Activated CD4-positive, alpha-beta T cell treated with anti-CD3 and anti-CD28 coated beads, Interleukin-2, amount 10 ng/mL, durations not matched to agents 7 days and 5 days (primary cell): ENCODE results near the gene EHMT1. TPM values are rescaled to one million over a fixed set of nuclear protein-coding genes. Genes with fewer than 3 reads are reported as not detected.
"Not testable (repeated sequence)": the region's sequence is repeated elsewhere in the genome, so short reads cannot be mapped to it uniquely, and the experiment has no call there.

Experiments used
- CTCF ChIA-PET: fragments of 350-600 bp; sonication (Branson Sonifier 250); formaldehyde crosslinking; loops from one replicate; lab custom pipeline; 2021; ENCODE audit warnings: antibody characterized with exemption; lab: Charles Lee
- POLR2A ChIA-PET: fragments of 350-600 bp; sonication (Branson Sonifier 250); formaldehyde crosslinking; loops from one replicate; lab custom pipeline; 2021; ENCODE audit warnings: antibody characterized with exemption; lab: Charles Lee
- DNase-seq: peaks from one replicate; pipeline ENCODE4 v3.0.0-alpha.2; 2020
- H3K27ac Mint-ChIP-seq: one replicate; pipeline ENCODE4 v1.8.0; 2021; ENCODE audit warnings: mild to moderate bottlenecking, moderate library complexity, mixed read lengths
- H3K27me3 Mint-ChIP-seq: one replicate; pipeline ENCODE4 v1.8.0; 2021; ENCODE audit warnings: mixed read lengths
- H3K36me3 Mint-ChIP-seq: one replicate; pipeline ENCODE4 v1.8.0; 2021; ENCODE audit warnings: low read depth, mixed read lengths
- H3K4me1 Mint-ChIP-seq: one replicate; pipeline ENCODE4 v1.8.0; 2021; ENCODE audit warnings: mixed read lengths
- H3K4me3 Mint-ChIP-seq: one replicate; pipeline ENCODE4 v1.8.0; 2021; ENCODE audit warnings: mild to moderate bottlenecking, moderate library complexity, mixed read lengths
- H3K9me3 Mint-ChIP-seq: one replicate; pipeline ENCODE4 v1.8.0; 2021; ENCODE audit warnings: mixed read lengths
- total RNA-seq, 2 experiments: library from RNA; stranded (reverse); gene quantifications; one replicate each; pipeline ENCODE4 v1.2.3, GENCODE V29; 2021

Gene EHMT1
- total RNA-seq, 2 experiments from 2014 or later = 100 to 110 TPM

DNA sequence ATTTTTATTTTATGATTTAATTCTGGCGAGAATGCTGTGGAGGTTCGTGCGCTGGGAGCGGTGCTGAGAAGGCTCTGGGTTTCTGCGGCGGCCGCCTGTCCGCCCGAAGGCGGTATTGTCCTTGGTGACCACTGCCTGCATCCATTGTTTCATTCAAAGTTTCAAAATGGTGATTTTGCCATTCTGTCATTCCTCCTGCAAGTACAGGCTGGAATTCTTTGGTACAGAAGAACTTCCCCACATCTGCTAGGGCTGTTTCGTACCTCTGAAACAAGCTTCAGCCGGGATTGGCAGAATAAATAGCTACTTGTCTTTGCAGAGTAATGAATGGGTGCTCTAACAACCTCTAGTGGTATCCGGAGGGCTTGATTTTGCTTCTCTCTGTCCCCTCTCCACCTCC lies 146.2 kb downstream of the EHMT1 start:
- CTCF ChIA-PET = interaction anchor here (0.6 kb wide), 1 partner anchor 64 kb away, joined by 4 read pairs; no protein-coding TSS in a partner anchor
- Mint-ChIP-seq H3K4me1 (peaks cover 10% of the 10 kb centered on the region), H3K27ac (no peak overlapping the region), H3K36me3 (peaks cover 61% of the 10 kb centered on the region), H3K4me3 (no peak overlapping the region), H3K9me3 (peaks cover under 1% of the 10 kb centered on the region), H3K27me3 (no peaks in the 10 kb centered on the region)
- DNase-seq = no peak
- POLR2A ChIA-PET = no interaction called here

DNA sequence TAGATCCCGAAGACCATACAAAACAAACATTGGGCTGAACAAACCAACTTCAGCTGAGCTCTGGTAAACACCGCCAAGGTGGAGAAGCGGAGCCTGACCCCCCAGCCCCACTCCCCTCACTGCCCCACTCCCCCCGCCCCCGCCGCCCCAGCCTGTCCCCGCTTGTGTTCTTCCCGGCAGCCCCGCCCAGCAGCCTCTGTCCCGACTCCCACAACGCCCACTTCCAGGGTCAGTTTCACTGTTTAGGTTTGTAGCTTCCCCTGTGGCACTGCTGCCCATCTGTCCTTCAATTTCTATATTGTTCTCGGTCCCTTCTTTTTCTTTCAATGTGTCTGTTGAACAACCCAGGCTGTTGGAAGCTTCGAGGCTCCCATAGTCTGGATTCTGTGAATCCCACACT lies 146.7 kb downstream of the EHMT1 start:
- Mint-ChIP-seq H3K9me3 (peaks cover 4% of the 10 kb centered on the region), H3K4me1 (peaks cover 6% of the 10 kb centered on the region), H3K27me3 (no peaks in the 10 kb centered on the region), H3K27ac (no peak overlapping the region), H3K36me3 (peaks cover 61% of the 10 kb centered on the region), H3K4me3 (no peak overlapping the region)
- DNase-seq = no peak
- ChIA-PET POLR2A (no interaction called here), CTCF (no interaction called here)

DNA sequence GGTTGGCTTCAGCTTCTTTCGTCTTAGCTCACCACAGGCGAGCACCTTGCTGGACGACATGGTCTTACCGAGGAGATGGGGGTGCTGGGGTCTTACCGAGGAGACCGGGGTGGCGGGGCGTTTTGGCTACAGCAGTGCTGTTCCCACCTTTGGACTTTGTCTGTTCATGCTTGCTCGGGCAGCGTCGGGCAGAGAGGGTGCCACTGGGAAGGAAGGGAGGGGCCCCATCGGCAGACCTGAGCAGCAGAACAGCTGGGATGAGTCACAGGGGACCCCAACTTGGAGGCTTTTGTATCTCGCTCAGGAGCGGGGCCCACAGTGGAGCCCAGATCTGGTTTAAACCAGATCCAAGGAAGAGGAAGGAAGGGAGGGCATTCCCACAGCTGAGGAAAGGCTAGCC lies 152.8 kb downstream of the EHMT1 start:
- H3K27ac Mint-ChIP-seq = no peak overlapping the region
- no peak for DNase-seq
- H3K9me3 Mint-ChIP-seq = peaks cover 4% of the 10 kb centered on the region
- H3K27me3 Mint-ChIP-seq = no peaks in the 10 kb centered on the region
- H3K36me3 Mint-ChIP-seq = peaks cover 44% of the 10 kb centered on the region
- ChIA-PET CTCF (no interaction called here), POLR2A (no interaction called here)
- no peak overlapping the region for H3K4me3 Mint-ChIP-seq
- H3K4me1 Mint-ChIP-seq = no peaks in the 10 kb centered on the region

DNA sequence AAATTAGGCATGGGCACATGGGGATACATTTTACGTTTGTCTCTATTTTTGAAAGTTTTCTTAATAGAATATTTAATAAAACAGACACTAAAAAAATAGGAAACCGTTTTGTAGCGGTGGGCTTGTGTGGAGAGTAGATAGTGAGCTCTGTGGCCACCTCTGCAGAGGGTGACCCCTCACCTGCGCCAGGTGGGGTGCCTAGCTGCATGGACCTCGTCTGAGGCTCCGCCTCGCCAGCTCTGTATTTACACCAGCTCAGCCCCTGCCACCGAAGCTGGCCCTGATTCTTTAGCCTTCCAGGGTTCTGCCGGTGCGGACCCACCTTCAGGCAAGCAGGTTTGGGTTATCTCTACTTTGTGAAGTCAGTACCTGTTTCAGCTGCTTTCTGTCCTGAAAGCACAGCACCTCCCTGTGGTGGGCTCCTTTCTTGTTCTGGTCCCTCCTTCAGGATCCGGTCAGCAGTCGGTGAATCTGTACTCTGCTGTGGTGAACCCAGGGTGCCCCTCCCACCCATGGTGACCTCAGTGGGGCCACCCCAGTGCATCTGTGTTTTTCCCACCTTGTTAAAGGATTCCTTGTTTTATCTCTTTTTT lies 153.6 kb downstream of the EHMT1 start:
- Mint-ChIP-seq H3K9me3 (peaks cover 4% of the 10 kb centered on the region), H3K4me3 (no peak overlapping the region), H3K27ac (no peak overlapping the region), H3K4me1 (no peaks in the 10 kb centered on the region), H3K36me3 (peaks cover 44% of the 10 kb centered on the region), H3K27me3 (no peaks in the 10 kb centered on the region)
- CTCF ChIA-PET = interaction anchor here (0.6 kb wide), 1 partner anchor 90 kb away, joined by 3 read pairs; no protein-coding TSS in a partner anchor
- no peak for DNase-seq
- POLR2A ChIA-PET = no interaction called here

DNA sequence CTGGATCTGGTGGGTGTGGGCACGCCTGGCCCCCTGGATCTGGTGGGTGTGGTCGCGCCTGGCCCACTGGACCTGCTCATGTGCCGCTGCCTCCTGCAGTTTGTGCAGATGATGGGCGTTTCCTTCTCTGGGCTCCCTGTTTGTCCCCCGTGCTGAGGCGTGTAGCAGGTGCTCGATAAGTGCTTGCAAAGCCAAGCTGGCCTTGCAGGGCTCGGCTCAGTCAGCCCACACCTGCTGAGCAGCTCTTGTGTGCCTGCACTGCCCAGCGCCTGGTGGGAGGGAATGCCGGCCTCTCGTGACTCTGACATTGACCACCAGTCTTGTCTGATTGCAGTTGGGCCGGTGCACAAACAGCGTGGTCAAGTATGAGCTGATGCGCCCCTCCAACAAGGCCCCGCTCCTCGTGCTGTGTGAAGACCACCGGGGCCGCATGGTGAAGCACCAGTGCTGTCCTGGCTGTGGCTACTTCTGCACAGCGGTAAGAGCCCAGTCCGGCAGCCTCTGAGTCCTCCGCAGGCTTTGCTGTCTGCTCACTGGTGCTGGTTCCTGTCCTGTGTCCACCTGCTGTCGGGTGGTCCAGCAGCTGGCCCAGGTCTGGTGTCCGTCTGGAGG lies 156.1 kb downstream of the EHMT1 start:
- ChIA-PET POLR2A (no interaction called here), CTCF (interaction anchor here (1.9 kb wide), 1 partner anchor 13 kb away, joined by 4 read pairs; no protein-coding TSS in a partner anchor)
- no peak for DNase-seq
- H3K27ac Mint-ChIP-seq = no peak overlapping the region
- no peaks in the 10 kb centered on the region for H3K27me3 Mint-ChIP-seq
- no peak overlapping the region for H3K4me3 Mint-ChIP-seq
- peaks cover 35% of the 10 kb centered on the region for H3K36me3 Mint-ChIP-seq
- peaks cover 4% of the 10 kb centered on the region for H3K9me3 Mint-ChIP-seq
- H3K4me1 Mint-ChIP-seq = no peaks in the 10 kb centered on the region

DNA sequence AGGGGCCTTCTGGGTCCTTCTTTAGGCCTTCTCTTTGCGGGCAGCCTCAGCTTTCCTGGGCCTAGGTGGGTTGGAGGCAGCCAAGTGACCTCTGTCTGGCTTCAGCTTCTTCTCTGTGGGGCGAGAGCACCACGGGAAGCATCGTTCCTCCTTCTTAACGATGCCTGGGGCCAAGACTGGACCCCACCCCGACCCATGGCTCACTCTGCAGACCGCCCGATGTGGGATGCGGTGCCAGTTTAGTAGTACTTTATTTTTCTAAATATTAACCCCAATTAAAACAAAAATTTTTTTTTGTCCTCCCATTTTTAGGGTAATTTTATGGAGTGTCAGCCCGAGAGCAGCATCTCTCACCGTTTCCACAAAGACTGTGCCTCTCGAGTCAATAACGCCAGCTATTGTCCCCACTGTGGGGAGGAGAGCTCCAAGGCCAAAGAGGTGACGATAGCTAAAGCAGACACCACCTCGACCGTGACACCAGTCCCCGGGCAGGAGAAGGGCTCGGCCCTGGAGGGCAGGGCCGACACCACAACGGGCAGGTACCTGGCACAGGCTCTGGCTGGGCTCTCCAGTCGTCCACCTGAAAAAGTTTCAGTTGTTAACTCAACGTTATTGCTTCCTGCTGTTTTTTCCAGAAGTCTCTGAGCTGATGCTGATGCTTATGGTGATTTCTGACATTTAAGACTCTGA lies 157.6 kb downstream of the EHMT1 start:
- Mint-ChIP-seq H3K4me3 (no peak overlapping the region), H3K9me3 (no peaks in the 10 kb centered on the region), H3K4me1 (no peaks in the 10 kb centered on the region), H3K27me3 (no peaks in the 10 kb centered on the region), H3K27ac (peak overlapping the region; percentile 64), H3K36me3 (peaks cover 22% of the 10 kb centered on the region)
- no peak for DNase-seq
- CTCF ChIA-PET = interaction anchor here (1.1 to 1.9 kb wide), 3 partner anchors 12 to 55 kb away, joined by 3 to 4 read pairs (median 4); no protein-coding TSS in a partner anchor
- POLR2A ChIA-PET = no interaction called here

DNA sequence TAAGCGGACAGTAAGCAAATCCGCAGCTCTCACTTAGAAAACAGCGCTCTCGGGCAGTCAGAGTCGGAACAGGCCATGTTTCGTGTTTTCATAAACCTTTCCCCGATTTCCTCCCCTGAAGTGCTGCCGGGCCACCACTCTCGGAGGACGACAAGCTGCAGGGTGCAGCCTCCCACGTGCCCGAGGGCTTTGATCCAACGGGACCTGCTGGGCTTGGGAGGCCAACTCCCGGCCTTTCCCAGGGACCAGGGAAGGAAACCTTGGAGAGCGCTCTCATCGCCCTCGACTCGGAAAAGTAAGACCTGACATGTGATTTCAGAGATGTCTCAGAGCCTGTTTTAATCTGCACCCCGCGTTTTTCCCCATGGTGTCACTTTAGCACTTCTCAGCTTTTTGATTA lies 159.0 kb downstream of the EHMT1 start:
- ChIA-PET POLR2A (no interaction called here), CTCF (interaction anchor here (1.1 kb wide), 1 partner anchor 31 kb away, joined by 3 read pairs; no protein-coding TSS in a partner anchor)
- no peak for DNase-seq
- Mint-ChIP-seq H3K4me1 (peaks cover under 1% of the 10 kb centered on the region), H3K4me3 (no peak overlapping the region), H3K27ac (no peak overlapping the region), H3K9me3 (no peaks in the 10 kb centered on the region), H3K27me3 (no peaks in the 10 kb centered on the region), H3K36me3 (peaks cover 23% of the 10 kb centered on the region)

DNA sequence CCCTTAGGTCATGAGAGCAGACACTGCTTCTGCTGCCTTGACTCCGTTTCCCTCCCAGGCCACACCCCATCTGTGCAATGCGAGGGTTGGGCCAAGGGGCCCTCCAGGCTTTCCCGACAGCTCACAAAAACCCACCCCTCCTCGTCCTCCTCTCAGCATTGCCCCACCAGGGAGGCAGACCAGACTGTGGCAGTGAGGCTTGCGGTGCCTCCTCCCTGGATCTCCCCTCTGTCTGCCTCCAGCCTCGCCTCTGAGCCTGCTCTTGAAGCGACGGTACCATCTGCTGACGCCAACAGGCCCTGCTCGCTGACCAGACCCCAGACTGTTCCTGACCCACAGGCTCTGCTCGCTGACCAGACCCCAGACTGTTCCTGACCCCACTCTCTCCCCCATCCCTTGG lies 159.5 kb downstream of the EHMT1 start:
- Mint-ChIP-seq H3K36me3 (peaks cover 28% of the 10 kb centered on the region), H3K4me3 (no peak overlapping the region), H3K9me3 (no peaks in the 10 kb centered on the region), H3K4me1 (peaks cover 5% of the 10 kb centered on the region), H3K27ac (no peak overlapping the region), H3K27me3 (no peaks in the 10 kb centered on the region)
- CTCF ChIA-PET = no interaction called here
- DNase-seq = no peak
- POLR2A ChIA-PET = no interaction called here

DNA sequence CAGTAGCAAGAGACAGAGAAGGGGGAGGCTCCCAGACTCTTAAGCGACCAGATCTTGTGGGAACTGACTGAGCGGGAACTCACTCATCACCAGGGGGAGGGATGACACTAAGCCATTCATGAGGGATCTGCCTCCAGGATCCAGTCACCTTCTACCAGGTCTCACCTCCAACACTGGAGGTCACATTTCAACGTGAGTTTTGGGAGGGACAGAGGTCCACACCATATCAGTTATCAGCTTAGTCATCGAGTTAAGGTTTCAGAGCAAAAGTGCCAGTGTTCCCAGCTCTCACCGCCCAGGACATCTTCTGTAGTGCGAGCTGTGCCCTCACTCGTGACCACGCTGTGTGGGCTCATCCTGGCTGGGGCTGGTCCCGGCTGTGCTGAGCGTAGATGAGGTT lies 160.1 kb downstream of the EHMT1 start:
- peak overlapping the region; percentile 77 for H3K27ac Mint-ChIP-seq
- ChIA-PET CTCF (no interaction called here), POLR2A (no interaction called here)
- peaks cover 28% of the 10 kb centered on the region for H3K36me3 Mint-ChIP-seq
- H3K4me1 Mint-ChIP-seq = peaks cover 5% of the 10 kb centered on the region
- DNase-seq = no peak
- no peaks in the 10 kb centered on the region for H3K9me3 Mint-ChIP-seq
- H3K27me3 Mint-ChIP-seq = no peaks in the 10 kb centered on the region
- no peak overlapping the region for H3K4me3 Mint-ChIP-seq

DNA sequence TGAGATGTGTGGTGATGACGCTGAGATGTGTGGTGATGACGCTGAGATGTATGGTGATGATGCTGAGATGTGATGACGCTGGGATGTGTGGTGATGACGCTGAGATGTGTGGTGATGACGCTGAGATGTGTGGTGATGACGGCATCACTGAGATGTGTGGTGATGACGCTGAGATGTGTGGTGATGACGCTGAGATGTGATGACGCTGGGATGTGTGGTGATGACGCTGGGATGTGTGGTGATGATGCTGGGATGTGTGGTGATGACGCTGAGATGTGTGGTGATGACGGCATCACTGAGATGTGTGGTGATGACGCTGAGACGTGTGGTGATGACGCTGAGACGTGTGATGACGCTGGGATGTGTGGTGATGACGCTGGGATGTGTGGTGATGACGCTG lies 161.2 kb downstream of the EHMT1 start:
- CTCF ChIA-PET, H3K27me3 Mint-ChIP-seq, POLR2A ChIA-PET, H3K27ac Mint-ChIP-seq, H3K9me3 Mint-ChIP-seq, DNase-seq, H3K4me3 Mint-ChIP-seq: not testable (repeated sequence)
- Mint-ChIP-seq H3K4me1 (peaks cover 13% of the 10 kb centered on the region), H3K36me3 (peaks cover 34% of the 10 kb centered on the region)

DNA sequence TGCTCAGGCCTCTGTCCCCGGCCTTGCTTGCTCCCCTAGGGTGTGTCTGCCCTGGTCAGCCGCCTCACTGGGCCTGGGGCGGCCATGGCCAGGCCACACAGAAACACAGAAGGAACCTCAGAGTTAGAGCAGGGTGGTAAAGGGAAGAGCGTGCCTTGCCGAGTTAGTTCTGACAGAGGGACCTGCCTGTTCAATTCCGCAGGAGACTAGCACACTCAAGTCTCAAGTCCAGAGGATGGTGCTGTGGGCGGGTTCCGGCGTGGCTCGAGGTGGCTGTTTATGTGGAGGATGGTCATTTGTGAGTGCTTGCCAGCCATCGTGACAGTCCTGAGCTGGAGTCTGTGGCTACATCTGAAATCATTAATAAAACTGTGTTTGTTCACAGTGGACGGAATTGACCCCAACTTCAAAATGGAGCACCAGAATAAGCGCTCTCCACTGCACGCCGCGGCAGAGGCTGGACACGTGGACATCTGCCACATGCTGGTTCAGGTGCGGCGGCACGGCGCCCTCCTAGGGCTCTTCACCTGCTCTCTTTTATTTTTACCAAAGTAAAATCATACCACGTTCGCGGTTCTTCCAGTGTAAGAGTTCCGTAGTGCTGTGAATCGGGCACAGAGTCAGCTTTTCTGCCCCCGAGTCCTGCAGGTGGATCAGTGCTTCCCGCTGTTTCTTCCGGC lies 163.2 kb downstream of the EHMT1 start:
- Mint-ChIP-seq H3K9me3 (no peaks in the 10 kb centered on the region), H3K4me3 (no peak overlapping the region), H3K27me3 (no peaks in the 10 kb centered on the region), H3K4me1 (peaks cover 13% of the 10 kb centered on the region), H3K27ac (no peak overlapping the region), H3K36me3 (peaks cover 31% of the 10 kb centered on the region)
- ChIA-PET POLR2A (no interaction called here), CTCF (no interaction called here)
- no peak for DNase-seq

DNA sequence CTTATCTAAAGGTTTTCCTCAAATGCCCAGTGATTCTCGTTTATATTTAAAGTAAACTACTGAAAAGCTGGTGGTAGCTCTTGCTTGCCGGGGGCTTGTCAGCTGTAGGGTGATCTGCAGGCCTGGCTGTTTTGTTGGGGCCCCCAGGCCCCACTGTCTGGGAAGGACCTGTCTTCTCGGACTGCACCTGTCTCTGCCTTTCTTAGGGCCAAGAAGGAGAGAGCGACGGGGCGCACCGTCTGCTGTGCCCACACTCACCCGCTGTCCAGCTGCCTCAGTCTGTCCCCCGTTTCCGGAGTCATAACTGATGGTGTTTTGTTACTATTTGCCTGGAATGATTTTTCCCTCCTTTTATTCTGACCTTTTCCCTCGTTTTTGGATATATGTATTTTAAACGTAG lies 164.7 kb downstream of the EHMT1 start:
- ChIA-PET CTCF (interaction anchor here (0.9 kb wide), 1 partner anchor 9 kb away, joined by 3 read pairs; no protein-coding TSS in a partner anchor), POLR2A (no interaction called here)
- Mint-ChIP-seq H3K4me1 (peaks cover 17% of the 10 kb centered on the region), H3K4me3 (no peak overlapping the region), H3K27me3 (no peaks in the 10 kb centered on the region), H3K27ac (no peak overlapping the region), H3K36me3 (peaks cover 28% of the 10 kb centered on the region), H3K9me3 (no peaks in the 10 kb centered on the region)
- DNase-seq = no peak

DNA sequence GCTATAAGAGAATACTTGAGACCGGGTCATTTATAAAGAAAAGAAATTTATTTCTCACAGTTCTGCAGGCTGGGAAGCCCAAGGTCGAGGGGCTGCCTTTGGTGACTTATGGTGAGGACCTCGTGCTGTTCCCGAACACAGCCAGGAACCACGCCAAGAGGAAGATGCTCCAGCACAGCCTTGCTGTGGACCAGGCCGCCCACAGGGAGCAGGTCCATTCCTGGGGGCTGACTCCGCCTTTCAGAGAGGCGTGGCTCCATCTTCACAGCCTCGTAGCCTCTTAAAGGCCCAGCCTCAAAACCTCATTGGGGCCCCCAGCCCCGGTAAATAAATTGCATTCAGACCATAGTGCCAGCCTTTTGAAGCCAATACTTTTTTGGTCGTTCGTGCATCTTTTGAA lies 165.2 kb downstream of the EHMT1 start:
- Mint-ChIP-seq H3K4me1 (peaks cover 17% of the 10 kb centered on the region), H3K27me3 (no peaks in the 10 kb centered on the region), H3K36me3 (peaks cover 23% of the 10 kb centered on the region), H3K4me3 (no peak overlapping the region), H3K27ac (no peak overlapping the region), H3K9me3 (no peaks in the 10 kb centered on the region)
- ChIA-PET CTCF (interaction anchor here (0.9 kb wide), 1 partner anchor 9 kb away, joined by 3 read pairs; no protein-coding TSS in a partner anchor), POLR2A (no interaction called here)
- no peak for DNase-seq
